ENCODE results near the gene U2AF1L4.

U2AF1L4 gene

DNA sequence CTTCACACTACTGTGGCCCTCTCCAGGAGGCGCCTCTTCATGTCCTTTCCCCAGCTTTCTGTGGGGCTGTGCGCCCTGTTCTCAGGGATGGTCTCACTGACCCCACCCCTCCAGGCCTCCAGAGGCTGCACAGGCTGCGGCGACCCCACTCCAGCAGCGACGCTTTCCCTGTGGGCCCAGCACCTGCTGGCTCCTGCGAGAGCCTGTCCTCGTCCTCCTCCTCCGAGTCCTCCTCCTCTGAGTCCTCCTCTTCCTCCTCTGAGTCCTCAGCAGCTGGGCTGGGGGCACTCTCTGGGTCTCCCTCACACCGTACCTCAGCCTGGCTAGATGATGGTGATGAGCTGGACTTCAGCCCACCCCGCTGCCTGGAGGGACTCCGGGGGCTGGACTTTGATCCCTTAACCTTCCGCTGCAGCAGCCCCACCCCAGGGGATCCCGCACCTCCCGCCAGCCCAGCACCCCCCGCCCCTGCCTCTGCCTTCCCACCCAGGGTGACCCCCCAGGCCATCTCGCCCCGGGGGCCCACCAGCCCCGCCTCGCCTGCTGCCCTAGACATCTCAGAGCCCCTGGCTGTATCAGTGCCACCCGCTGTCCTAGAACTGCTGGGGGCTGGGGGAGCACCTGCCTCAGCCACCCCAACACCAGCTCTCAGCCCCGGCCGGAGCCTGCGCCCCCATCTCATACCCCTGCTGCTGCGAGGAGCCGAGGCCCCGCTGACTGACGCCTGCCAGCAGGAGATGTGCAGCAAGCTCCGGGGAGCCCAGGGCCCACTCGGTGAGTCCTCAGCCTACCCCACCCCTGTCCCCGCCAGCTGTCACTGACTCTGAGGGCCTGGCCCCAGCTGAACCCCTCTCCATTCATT lies 41.3 kb upstream of the U2AF1L4 start:
- Mint-ChIP-seq H3K4me3 (no peak overlapping the region), H3K36me3 (peaks cover 0 to under 1% of the 10 kb centered on the region in 2 donors), H3K27me3 (peaks cover 0 to 1% of the 10 kb centered on the region in 2 donors), H3K9me3 (no peaks in the 10 kb centered on the region), H3K27ac (no peak overlapping the region), H3K4me1 (peaks cover 4% of the 10 kb centered on the region in 2 donors)
- ATAC-seq (replicated peaks) (no peak), DNase-seq (no peak)

GRCh38 chr19:35785339-35785627 lies 40.1 kb upstream of the U2AF1L4 start:
- Mint-ChIP-seq H3K27me3 (no peaks in the 10 kb centered on the region), H3K9me3 (no peaks in the 10 kb centered on the region), H3K4me1 (peaks cover 4% of the 10 kb centered on the region in 2 donors), H3K4me3 (no peak overlapping the region), H3K27ac (no peak overlapping the region), H3K36me3 (peaks cover 0 to 5% of the 10 kb centered on the region in 2 donors)
- ATAC-seq (replicated peaks) (no peak), DNase-seq (no peak)

DNA sequence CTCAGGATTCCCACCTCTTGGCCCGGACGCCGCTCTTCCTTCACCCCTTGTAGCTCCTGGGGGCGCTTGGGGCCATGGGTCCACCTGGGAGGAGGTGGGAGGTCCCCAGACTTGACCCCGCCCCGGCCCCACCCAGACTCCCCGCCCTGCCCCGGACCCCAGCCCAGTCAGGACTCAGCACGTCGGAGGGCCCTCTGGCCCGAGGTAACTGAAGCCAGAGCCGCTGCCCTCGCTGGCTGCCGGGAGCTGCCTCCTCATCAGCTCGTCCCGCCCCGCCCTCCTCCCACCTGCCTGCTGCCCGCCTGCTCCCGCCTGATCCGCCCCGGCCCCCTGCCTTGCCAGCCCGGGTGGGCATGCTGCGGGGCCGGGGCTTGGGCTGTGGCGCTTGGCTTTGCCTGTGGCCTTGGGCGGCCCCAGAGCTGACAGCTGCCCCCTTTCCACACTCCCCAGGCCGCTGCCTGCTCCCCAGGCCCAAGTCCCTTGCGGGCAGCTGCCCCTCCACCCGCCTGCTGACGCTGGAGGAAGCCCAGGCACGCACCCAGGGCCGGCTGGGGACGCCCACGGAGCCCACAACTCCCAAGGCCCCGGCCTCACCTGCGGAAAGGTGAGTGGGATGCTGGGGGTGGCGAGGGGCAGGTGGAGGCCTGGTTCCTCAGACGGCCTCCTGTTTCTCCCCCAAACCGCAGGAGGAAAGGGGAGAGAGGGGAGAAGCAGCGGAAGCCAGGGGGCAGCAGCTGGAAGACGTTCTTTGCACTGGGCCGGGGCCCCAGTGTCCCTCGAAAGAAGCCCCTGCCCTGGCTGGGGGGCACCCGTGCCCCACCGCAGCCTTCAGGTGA lies 39.5 kb upstream of the U2AF1L4 start:
- no peaks in the 10 kb centered on the region for H3K27me3 Mint-ChIP-seq
- no peak overlapping the region for H3K4me3 Mint-ChIP-seq
- no peaks in the 10 kb centered on the region for H3K9me3 Mint-ChIP-seq
- ATAC-seq (replicated peaks) (no peak), DNase-seq (no peak)
- H3K4me1 Mint-ChIP-seq: peaks cover 4% of the 10 kb centered on the region in 2 donors
- no peak overlapping the region for H3K27ac Mint-ChIP-seq
- peaks cover 0 to 5% of the 10 kb centered on the region in 2 donors for H3K36me3 Mint-ChIP-seq

DNA sequence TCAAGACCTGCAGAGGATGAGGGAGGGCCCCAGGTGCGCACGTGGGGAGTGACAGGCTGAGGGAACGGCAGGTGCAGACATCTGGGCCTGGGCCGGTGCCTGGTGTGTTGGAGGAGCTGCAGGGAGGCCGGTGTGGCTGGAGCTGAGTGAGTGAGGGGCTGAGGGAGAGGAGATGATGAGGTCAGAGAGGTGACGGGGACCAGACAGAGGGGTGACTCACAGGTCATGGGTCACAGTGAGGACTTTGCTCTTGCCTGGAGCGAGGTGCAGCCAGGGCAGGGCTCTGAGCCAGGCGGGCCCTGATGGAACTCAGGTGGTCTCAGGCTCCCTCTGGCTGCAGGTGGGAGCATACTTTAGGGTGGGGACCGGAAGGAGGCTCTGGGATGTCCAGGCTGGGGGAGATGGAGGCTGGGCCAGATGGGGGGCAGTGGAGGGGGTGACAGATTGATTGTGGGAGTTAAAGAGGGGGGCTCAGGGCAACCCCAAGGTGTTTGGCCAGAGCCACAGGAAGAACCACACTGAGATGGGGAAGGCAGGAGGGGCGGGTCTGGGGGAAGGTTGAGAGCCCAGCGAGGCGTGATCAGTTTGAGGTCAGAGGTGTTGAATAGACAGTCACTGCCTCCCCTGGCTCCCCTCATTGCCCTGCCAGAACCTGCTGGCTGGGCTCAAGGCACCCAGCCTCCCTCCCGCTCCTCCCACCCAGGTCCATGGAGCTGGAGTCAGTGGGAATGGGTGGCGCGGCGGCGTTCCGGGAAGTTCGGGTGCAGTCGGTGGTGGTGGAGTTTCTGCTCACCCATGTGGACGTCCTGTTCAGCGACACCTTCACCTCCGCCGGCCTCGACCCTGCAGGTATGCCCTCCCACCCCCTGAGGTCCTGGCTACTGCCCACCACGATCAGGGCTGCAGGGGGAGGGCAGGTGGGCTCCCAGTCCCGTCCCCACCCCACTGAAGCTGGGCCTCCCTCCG lies 38.5 kb upstream of the U2AF1L4 start:
- no peaks in the 10 kb centered on the region for H3K9me3 Mint-ChIP-seq
- no peak overlapping the region for H3K27ac Mint-ChIP-seq
- H3K4me3 Mint-ChIP-seq: no peak overlapping the region

DNA sequence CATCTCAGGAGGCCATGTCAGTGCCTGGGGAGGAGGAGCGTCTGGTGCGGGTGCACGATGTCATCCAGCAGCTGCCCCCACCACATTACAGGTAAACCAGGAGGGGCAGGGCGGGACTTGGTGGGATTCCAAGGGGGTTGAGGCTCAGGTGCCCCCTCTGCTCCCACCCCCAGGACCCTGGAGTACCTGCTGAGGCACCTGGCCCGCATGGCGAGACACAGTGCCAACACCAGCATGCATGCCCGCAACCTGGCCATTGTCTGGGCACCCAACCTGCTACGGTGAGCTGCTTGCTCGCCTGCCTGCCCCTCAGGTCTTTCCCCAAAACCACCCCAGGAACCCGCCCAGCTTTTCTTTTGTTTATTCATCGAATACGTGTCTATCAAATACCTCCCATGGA lies 37.4 kb upstream of the U2AF1L4 start:
- no peaks in the 10 kb centered on the region for H3K9me3 Mint-ChIP-seq
- ATAC-seq (replicated peaks): no peak
- H3K27me3 Mint-ChIP-seq: no peaks in the 10 kb centered on the region
- peaks cover 2 to 4% of the 10 kb centered on the region in 2 donors for H3K4me1 Mint-ChIP-seq
- H3K27ac Mint-ChIP-seq: no peak overlapping the region
- peaks cover 0 to 5% of the 10 kb centered on the region in 2 donors for H3K36me3 Mint-ChIP-seq
- no peak overlapping the region for H3K4me3 Mint-ChIP-seq
- DNase-seq: no peak

More for the DNA sequence above, 38.5 kb upstream of the U2AF1L4 start:
- no peaks in the 10 kb centered on the region for H3K27me3 Mint-ChIP-seq
- peaks cover 0 to 5% of the 10 kb centered on the region in 2 donors for H3K36me3 Mint-ChIP-seq
- DNase-seq: no peak
- peaks cover 4% of the 10 kb centered on the region in 2 donors for H3K4me1 Mint-ChIP-seq
- no peak for ATAC-seq (replicated peaks)

- Mint-ChIP-seq H3K9me3 (no peaks in the 10 kb centered on the region), H3K36me3 (peaks cover 0 to 5% of the 10 kb centered on the region in 2 donors), H3K27me3 (no peaks in the 10 kb centered on the region), H3K4me1 (peaks cover 4% of the 10 kb centered on the region in 2 donors), H3K27ac (no peak overlapping the region), H3K4me3 (no peak overlapping the region)
- ATAC-seq (replicated peaks) (no peak), DNase-seq (no peak)
These were observed 36.4 kb upstream of the U2AF1L4 start for GRCh38 chr19:35781650-35782049.

DNA sequence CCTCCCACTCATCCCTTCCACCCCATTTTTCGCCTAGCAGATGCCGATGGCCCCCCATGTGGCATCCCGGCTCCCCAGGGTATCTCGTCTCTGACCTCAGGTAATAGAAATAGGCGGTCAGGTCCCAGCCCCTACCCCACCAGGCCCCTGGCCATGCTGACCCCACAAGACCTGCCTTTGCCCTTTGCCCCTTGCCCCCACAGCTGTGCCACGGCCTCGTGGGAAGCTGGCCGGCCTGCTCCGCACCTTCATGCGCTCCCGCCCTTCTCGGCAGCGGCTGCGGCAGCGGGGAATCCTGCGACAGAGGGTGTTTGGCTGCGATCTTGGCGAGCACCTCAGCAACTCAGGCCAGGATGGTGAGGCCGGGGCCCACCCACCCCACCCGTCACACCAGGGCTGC lies 35.5 kb upstream of the U2AF1L4 start:
- no peaks in the 10 kb centered on the region for H3K27me3 Mint-ChIP-seq
- H3K4me1 Mint-ChIP-seq: peaks cover 10 to 12% of the 10 kb centered on the region in 2 donors
- peaks cover 0 to 5% of the 10 kb centered on the region in 2 donors for H3K36me3 Mint-ChIP-seq
- DNase-seq (no peak), ATAC-seq (replicated peaks) (no peak)
- no peak overlapping the region for H3K4me3 Mint-ChIP-seq
- no peak overlapping the region for H3K27ac Mint-ChIP-seq
- no peaks in the 10 kb centered on the region for H3K9me3 Mint-ChIP-seq

- H3K36me3 Mint-ChIP-seq: peaks cover 0 to 5% of the 10 kb centered on the region in 2 donors
- H3K4me3 Mint-ChIP-seq: no peak overlapping the region
- peaks cover 10 to 12% of the 10 kb centered on the region in 2 donors for H3K4me1 Mint-ChIP-seq
- no peaks in the 10 kb centered on the region for H3K27me3 Mint-ChIP-seq
- no peaks in the 10 kb centered on the region for H3K9me3 Mint-ChIP-seq
- no peak for ATAC-seq (replicated peaks)
- DNase-seq: no peak
- H3K27ac Mint-ChIP-seq: no peak overlapping the region
These were observed 34.8 kb upstream of the U2AF1L4 start for GRCh38 chr19:35780058-35780457.

- Mint-ChIP-seq H3K27me3 (no peaks in the 10 kb centered on the region), H3K4me1 (peaks cover 12 to 15% of the 10 kb centered on the region in 2 donors), H3K9me3 (no peaks in the 10 kb centered on the region), H3K36me3 (peaks cover 0 to 5% of the 10 kb centered on the region in 2 donors), H3K27ac (no peak overlapping the region), H3K4me3 (no peak overlapping the region)
- no peak for ATAC-seq (replicated peaks)
- DNase-seq: no peak
These were observed 33.8 kb upstream of the U2AF1L4 start for GRCh38 chr19:35779033-35779432.

- DNase-seq (no peak), ATAC-seq (replicated peaks) (no peak)
- Mint-ChIP-seq H3K9me3 (no peaks in the 10 kb centered on the region), H3K36me3 (peaks cover 0 to 5% of the 10 kb centered on the region in 2 donors), H3K27me3 (no peaks in the 10 kb centered on the region), H3K4me3 (no peak overlapping the region), H3K27ac (no peak overlapping the region), H3K4me1 (peaks cover 8 to 13% of the 10 kb centered on the region in 2 donors)
These were observed 32.7 kb upstream of the U2AF1L4 start for GRCh38 chr19:35777961-35778360.

DNA sequence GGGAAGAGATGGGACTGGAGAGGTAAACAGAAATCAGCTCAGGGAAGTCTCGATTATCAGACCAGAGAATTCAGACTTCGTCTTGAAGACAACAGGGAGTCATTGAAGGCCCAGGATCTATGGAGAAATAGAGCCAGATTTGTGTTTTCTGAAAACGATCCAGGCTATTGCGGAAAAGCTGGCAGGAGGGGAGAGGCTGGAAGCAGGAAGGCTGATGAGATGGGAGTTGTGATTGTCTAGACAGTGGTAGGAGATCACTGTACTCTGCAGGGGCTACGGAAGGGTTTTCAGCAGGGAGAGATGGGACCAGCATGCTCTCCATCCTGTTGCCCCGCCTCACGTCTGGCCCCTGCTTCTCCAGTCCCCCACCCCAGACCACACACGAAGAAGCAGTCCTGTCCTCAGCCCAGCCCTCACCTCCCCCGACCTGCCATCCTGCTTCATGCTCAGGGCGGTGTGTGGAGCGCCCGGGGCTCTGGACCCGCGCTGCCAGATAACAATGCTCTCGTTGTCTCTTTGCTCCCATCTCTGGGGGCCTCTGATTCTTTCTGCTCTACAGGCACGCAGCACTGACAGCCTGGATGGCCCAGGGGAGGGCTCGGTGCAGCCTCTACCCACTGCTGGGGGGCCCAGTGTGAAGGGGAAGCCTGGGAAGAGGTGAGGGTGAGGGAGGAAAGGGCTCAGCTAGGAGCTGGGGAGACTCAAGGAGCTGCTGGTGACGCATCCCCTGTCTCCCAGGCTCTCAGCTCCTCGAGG lies 32.0 kb upstream of the U2AF1L4 start:
- H3K27ac Mint-ChIP-seq: no peak overlapping the region
- DNase-seq: no peak
- peaks cover 0 to 5% of the 10 kb centered on the region in 2 donors for H3K36me3 Mint-ChIP-seq
- no peaks in the 10 kb centered on the region for H3K9me3 Mint-ChIP-seq
- peaks cover 8 to 13% of the 10 kb centered on the region in 2 donors for H3K4me1 Mint-ChIP-seq
- ATAC-seq (replicated peaks): no peak
- H3K27me3 Mint-ChIP-seq: no peaks in the 10 kb centered on the region
- H3K4me3 Mint-ChIP-seq: no peak overlapping the region

DNA sequence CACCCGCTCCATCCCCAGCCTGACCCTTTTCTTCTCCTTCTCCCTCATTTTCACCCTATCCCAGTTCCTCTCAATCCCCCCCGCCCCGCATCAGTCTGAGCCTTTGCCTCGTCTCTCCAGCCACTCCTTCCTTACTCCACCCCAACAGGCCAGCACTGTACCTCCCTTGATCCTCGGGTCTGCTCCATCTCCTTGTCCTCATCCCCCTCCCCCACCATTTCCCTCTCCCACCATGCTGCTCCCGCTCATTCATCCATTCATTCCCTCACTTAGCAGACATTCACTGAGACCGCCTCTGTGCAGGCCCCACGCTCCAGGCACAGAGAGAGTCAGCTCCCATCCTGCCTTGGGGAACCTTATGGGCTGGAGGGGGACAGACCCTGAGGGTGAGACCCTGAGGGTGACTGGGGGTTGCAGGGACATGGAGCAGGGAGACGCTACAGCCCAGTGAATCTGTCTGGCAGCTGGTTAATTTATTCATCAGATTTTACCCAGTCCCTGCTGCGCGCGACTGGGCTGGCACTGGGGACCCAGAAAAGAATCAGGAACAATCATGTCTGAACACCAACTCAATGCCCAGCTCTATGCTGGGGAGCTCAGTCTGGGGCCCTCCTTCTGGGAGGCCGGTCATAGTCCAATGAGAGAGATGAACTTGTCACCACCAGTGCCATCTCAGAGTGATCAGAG lies 31.0 kb upstream of the U2AF1L4 start:
- Mint-ChIP-seq H3K36me3 (peaks cover 0 to 2% of the 10 kb centered on the region in 2 donors), H3K4me1 (peaks cover 8 to 13% of the 10 kb centered on the region in 2 donors), H3K27ac (peak overlapping the region; percentile 76), H3K27me3 (no peaks in the 10 kb centered on the region), H3K4me3 (peak overlapping the region; percentile 76 to 81), H3K9me3 (no peaks in the 10 kb centered on the region)
- DNase-seq: no peak
- ATAC-seq (replicated peaks): no peak

All from stimulated activated naive B cell treated with anti-CD40 and anti-IgM and Interleukin-4, amounts not matched to agents 10 μg/mL and 1 μg/mL and 100 μg/mL, for 72 hours (primary cell).